ENCODE measurements around the gene ECHS1.

The ECHS1 gene

GRCh38 chr10:133366751-133367150, 6.4 kb downstream of the ECHS1 start:
- no peak overlapping the region for H3K4me3 ChIP-seq (ENCODE audit: low read length)
- H3K27ac ChIP-seq (ENCODE audit: low read length) = no peak overlapping the region
- no peak for DNase-seq (ENCODE audit: low read depth, low spot score)
- no CpG with 5 or more reads among the region's 13 CpGs for WGBS (ENCODE audit: insufficient coverage, insufficient read length)
- no peaks in the 10 kb centered on the region; the same call in 1 of the 2 replicates for H3K4me1 ChIP-seq (ENCODE audit: control insufficient read depth, insufficient read depth, low read length)
- no peaks in the 10 kb centered on the region for H3K27me3 ChIP-seq (ENCODE audit: control insufficient read depth, insufficient read depth, low read length)
- H3K9me3 ChIP-seq (ENCODE audit: control insufficient read depth, insufficient read depth, low read length) = no peaks in the 10 kb centered on the region
- peaks cover 46% of the 10 kb centered on the region for H3K36me3 ChIP-seq (ENCODE audit: control insufficient read depth, insufficient read depth, low read length)

GRCh38 chr10:133366130-133366478, 7.0 kb downstream of the ECHS1 start:
- H3K27me3 ChIP-seq (ENCODE audit: control insufficient read depth, insufficient read depth, low read length) = no peaks in the 10 kb centered on the region
- no CpG with 5 or more reads among the region's 17 CpGs for WGBS (ENCODE audit: insufficient coverage, insufficient read length)
- H3K4me3 ChIP-seq (ENCODE audit: low read length) = no peak overlapping the region
- H3K9me3 ChIP-seq (ENCODE audit: control insufficient read depth, insufficient read depth, low read length) = no peaks in the 10 kb centered on the region
- H3K27ac ChIP-seq (ENCODE audit: low read length) = no peak overlapping the region
- no peak for DNase-seq (ENCODE audit: low read depth, low spot score)
- peaks cover 47% of the 10 kb centered on the region for H3K36me3 ChIP-seq (ENCODE audit: control insufficient read depth, insufficient read depth, low read length)
- no peaks in the 10 kb centered on the region; the same call in 1 of the 2 replicates for H3K4me1 ChIP-seq (ENCODE audit: control insufficient read depth, insufficient read depth, low read length)

- Histone ChIP-seq H3K27me3 (ENCODE audit: control insufficient read depth, insufficient read depth, low read length) (no peaks in the 10 kb centered on the region), H3K9me3 (ENCODE audit: control insufficient read depth, insufficient read depth, low read length) (no peaks in the 10 kb centered on the region), H3K4me1 (ENCODE audit: control insufficient read depth, insufficient read depth, low read length) (no peaks in the 10 kb centered on the region; the same call in 1 of the 2 replicates), H3K4me3 (ENCODE audit: low read length) (no peak overlapping the region), H3K36me3 (ENCODE audit: control insufficient read depth, insufficient read depth, low read length) (peaks cover 47% of the 10 kb centered on the region), H3K27ac (ENCODE audit: low read length) (no peak overlapping the region)
- DNase-seq (ENCODE audit: low read depth, low spot score) = no peak
- no CpG with 5 or more reads among the region's 13 CpGs for whole genome bisulfite sequencing (ENCODE audit: insufficient coverage, insufficient read length)
Observed at GRCh38 chr10:133365461-133366129, 7.6 kb downstream of the ECHS1 start.

- peaks cover 44% of the 10 kb centered on the region for H3K36me3 ChIP-seq (ENCODE audit: control insufficient read depth, insufficient read depth, low read length)
- H3K27me3 ChIP-seq (ENCODE audit: control insufficient read depth, insufficient read depth, low read length) = no peaks in the 10 kb centered on the region
- no CpG with 5 or more reads among the region's 29 CpGs for WGBS (ENCODE audit: insufficient coverage, insufficient read length)
Observed at GRCh38 chr10:133364645-133365431, 8.3 kb downstream of the ECHS1 start.

GRCh38 chr10:133362846-133363245, 10.3 kb downstream of the ECHS1 start:
- Histone ChIP-seq H3K9me3 (ENCODE audit: control insufficient read depth, insufficient read depth, low read length) (no peaks in the 10 kb centered on the region), H3K4me3 (ENCODE audit: low read length) (no peak overlapping the region), H3K27ac (ENCODE audit: low read length) (no peak overlapping the region), H3K27me3 (ENCODE audit: control insufficient read depth, insufficient read depth, low read length) (no peaks in the 10 kb centered on the region), H3K4me1 (ENCODE audit: control insufficient read depth, insufficient read depth, low read length) (no peaks in the 10 kb centered on the region), H3K36me3 (ENCODE audit: control insufficient read depth, insufficient read depth, low read length) (peaks cover 35% of the 10 kb centered on the region)
- DNase-seq (ENCODE audit: low read depth, low spot score) = no peak
- no CpG with 5 or more reads among the region's 13 CpGs for WGBS (ENCODE audit: insufficient coverage, insufficient read length)

More at GRCh38 chr10:133364645-133365431, 8.3 kb downstream of the ECHS1 start:
- Histone ChIP-seq H3K27ac (ENCODE audit: low read length) (no peak overlapping the region), H3K4me1 (ENCODE audit: control insufficient read depth, insufficient read depth, low read length) (no peaks in the 10 kb centered on the region; the same call in 1 of the 2 replicates), H3K9me3 (ENCODE audit: control insufficient read depth, insufficient read depth, low read length) (no peaks in the 10 kb centered on the region), H3K4me3 (ENCODE audit: low read length) (no peak overlapping the region)
- DNase-seq (ENCODE audit: low read depth, low spot score) = no peak

- Histone ChIP-seq H3K4me3 (ENCODE audit: low read length) (no peak overlapping the region), H3K27me3 (ENCODE audit: control insufficient read depth, insufficient read depth, low read length) (no peaks in the 10 kb centered on the region), H3K4me1 (ENCODE audit: control insufficient read depth, insufficient read depth, low read length) (no peaks in the 10 kb centered on the region), H3K9me3 (ENCODE audit: control insufficient read depth, insufficient read depth, low read length) (no peaks in the 10 kb centered on the region), H3K27ac (ENCODE audit: low read length) (no peak overlapping the region), H3K36me3 (ENCODE audit: control insufficient read depth, insufficient read depth, low read length) (peaks cover 34% of the 10 kb centered on the region)
- WGBS (ENCODE audit: insufficient coverage, insufficient read length) = no CpG with 5 or more reads among the region's 18 CpGs
- DNase-seq (ENCODE audit: low read depth, low spot score) = no peak
Observed at GRCh38 chr10:133361773-133362441, 11.2 kb downstream of the ECHS1 start.

GRCh38 chr10:133361227-133361626, 11.9 kb downstream of the ECHS1 start:
- Histone ChIP-seq H3K4me3 (ENCODE audit: low read length) (no peak overlapping the region), H3K9me3 (ENCODE audit: control insufficient read depth, insufficient read depth, low read length) (no peaks in the 10 kb centered on the region), H3K27ac (ENCODE audit: low read length) (no peak overlapping the region), H3K27me3 (ENCODE audit: control insufficient read depth, insufficient read depth, low read length) (no peaks in the 10 kb centered on the region), H3K36me3 (ENCODE audit: control insufficient read depth, insufficient read depth, low read length) (peaks cover 31% of the 10 kb centered on the region), H3K4me1 (ENCODE audit: control insufficient read depth, insufficient read depth, low read length) (peaks cover 3% of the 10 kb centered on the region; the same call in 1 of the 2 replicates)
- no peak for DNase-seq (ENCODE audit: low read depth, low spot score)
- no CpG with 5 or more reads among the region's 5 CpGs for WGBS (ENCODE audit: insufficient coverage, insufficient read length)

GRCh38 chr10:133359972-133360610, 13.1 kb downstream of the ECHS1 start:
- no peak for DNase-seq (ENCODE audit: low read depth, low spot score)

GRCh38 chr10:133359554-133359971, 13.6 kb downstream of the ECHS1 start:
- Histone ChIP-seq H3K27me3 (ENCODE audit: control insufficient read depth, insufficient read depth, low read length) (no peaks in the 10 kb centered on the region), H3K4me3 (ENCODE audit: low read length) (no peak overlapping the region), H3K4me1 (ENCODE audit: control insufficient read depth, insufficient read depth, low read length) (peaks cover 3% of the 10 kb centered on the region; the same call in 1 of the 2 replicates), H3K36me3 (ENCODE audit: control insufficient read depth, insufficient read depth, low read length) (peaks cover 18% of the 10 kb centered on the region), H3K27ac (ENCODE audit: low read length) (no peak overlapping the region), H3K9me3 (ENCODE audit: control insufficient read depth, insufficient read depth, low read length) (no peaks in the 10 kb centered on the region)
- DNase-seq (ENCODE audit: low read depth, low spot score) = no peak
- no CpG with 5 or more reads among the region's 6 CpGs for WGBS (ENCODE audit: insufficient coverage, insufficient read length)

More at GRCh38 chr10:133359972-133360610, 13.1 kb downstream of the ECHS1 start:
- Histone ChIP-seq H3K27ac (ENCODE audit: low read length) (no peak overlapping the region), H3K4me3 (ENCODE audit: low read length) (no peak overlapping the region), H3K36me3 (ENCODE audit: control insufficient read depth, insufficient read depth, low read length) (peaks cover 23% of the 10 kb centered on the region), H3K9me3 (ENCODE audit: control insufficient read depth, insufficient read depth, low read length) (no peaks in the 10 kb centered on the region), H3K4me1 (ENCODE audit: control insufficient read depth, insufficient read depth, low read length) (peaks cover 3% of the 10 kb centered on the region; the same call in 1 of the 2 replicates), H3K27me3 (ENCODE audit: control insufficient read depth, insufficient read depth, low read length) (no peaks in the 10 kb centered on the region)
- no CpG with 5 or more reads among the region's 17 CpGs for WGBS (ENCODE audit: insufficient coverage, insufficient read length)

- H3K9me3 ChIP-seq (ENCODE audit: control insufficient read depth, insufficient read depth, low read length) = no peaks in the 10 kb centered on the region
- peaks cover 3% of the 10 kb centered on the region; the same call in 1 of the 2 replicates for H3K4me1 ChIP-seq (ENCODE audit: control insufficient read depth, insufficient read depth, low read length)
- peaks cover 17% of the 10 kb centered on the region for H3K36me3 ChIP-seq (ENCODE audit: control insufficient read depth, insufficient read depth, low read length)
- H3K27ac ChIP-seq (ENCODE audit: low read length) = no peak overlapping the region
- WGBS (ENCODE audit: insufficient coverage, insufficient read length) = no CpG with 5 or more reads among the region's 11 CpGs
- no peak overlapping the region; the same call in 1 of the 2 replicates for H3K4me3 ChIP-seq (ENCODE audit: low read length)
- no peak for DNase-seq (ENCODE audit: low read depth, low spot score)
- H3K27me3 ChIP-seq (ENCODE audit: control insufficient read depth, insufficient read depth, low read length) = no peaks in the 10 kb centered on the region
Observed at GRCh38 chr10:133358925-133359310, 14.2 kb downstream of the ECHS1 start.
